H1 (cell line): ENCODE results near the gene CLPTM1L. TPM values are rescaled to one million over a fixed set of nuclear protein-coding genes. Genes with fewer than 3 reads are reported as not detected.

Experiments
- CTCF ChIA-PET: fragments of 300-600 bp; sonication (Branson Sonifier 250); formaldehyde crosslinking; loops from one replicate; lab custom pipeline; 2021; ENCODE audit not compliant: partially characterized antibody; lab: Charles Lee
- POLR2A ChIA-PET: fragments of 300-600 bp; sonication (Branson Sonifier 250); formaldehyde crosslinking; loops from one replicate; lab custom pipeline; 2021; ENCODE audit warnings: inconsistent platforms; ENCODE audit not compliant: partially characterized antibody; lab: Charles Lee
- DNase-seq, 2 experiments: peaks; one replicate each; pipeline versions ENCODE4 v3.0.0 to v3.0.0-alpha.2; 2010 to 2022; ENCODE audit warnings: low spot score in 2 of 2, low read depth in 1 of 2, mixed read lengths in 1 of 2
- FAIRE-seq: peaks from 2 replicates; lab custom pipeline; 2011; peaks lifted over from hg19 to GRCh38; lab: Jason Lieb, UNC
- H2AFZ ChIP-seq: 2 replicates; pipeline ENCODE4 v1.8.1; 2012; ENCODE audit warnings: low read length, inconsistent platforms
- H2AK5ac ChIP-seq: 2 replicates; pipeline ENCODE4 v1.6.1; 2013; ENCODE audit warnings: low read depth, low read length
- H2BK120ac ChIP-seq: replicated peaks from 2 replicates; pipeline ENCODE3; 2013; ENCODE audit warnings: low read depth, low read length, inconsistent platforms
- H2BK12ac ChIP-seq: 2 replicates; pipeline ENCODE4 v1.6.1; 2013; ENCODE audit warnings: low read depth, low read length
- H2BK15ac ChIP-seq: 2 replicates; pipeline ENCODE4 v1.6.1; 2013; ENCODE audit warnings: low read length
- H2BK20ac ChIP-seq: 2 replicates; pipeline ENCODE4 v1.6.1; 2013; ENCODE audit warnings: low read length
- H2BK5ac ChIP-seq: 2 replicates; pipeline ENCODE4 v1.6.1; 2013; ENCODE audit warnings: low read depth, low read length
- H3K14ac ChIP-seq: 2 replicates; pipeline ENCODE4 v1.6.1; 2013; ENCODE audit warnings: inconsistent platforms; ENCODE audit not compliant: insufficient read length
- H3K18ac ChIP-seq: 2 replicates; pipeline ENCODE4 v1.6.1; 2013; ENCODE audit warnings: low read length; ENCODE audit errors: extremely low read depth
- H3K23ac ChIP-seq: 2 replicates; pipeline ENCODE4 v1.6.1; 2013; ENCODE audit warnings: inconsistent platforms; ENCODE audit not compliant: insufficient read length
- H3K23me2 ChIP-seq: 2 replicates; pipeline ENCODE4 v1.6.1; 2013; ENCODE audit warnings: low read depth, low read length
- H3K27ac ChIP-seq: 2 replicates; pipeline ENCODE4 v1.6.1; 2011; ENCODE audit warnings: low read depth, low read length, inconsistent platforms
- H3K27me3 ChIP-seq, 4 experiments: replicated peaks in 1 of 4; 1 replicate in 1 of 4; 2 replicates in 3 of 4; pipeline versions ENCODE4 v1.6.1 to v1.8.1; 2011 to 2013; ENCODE audit warnings: low read length in 3 of 4, mild to moderate bottlenecking in 3 of 4, inconsistent platforms in 2 of 4, mixed read lengths in 2 of 4, moderate library complexity in 1 of 4; ENCODE audit not compliant: control insufficient read depth in 3 of 4, insufficient read depth in 3 of 4; ENCODE audit errors: extremely low read depth in 1 of 4
- H3K36me3 ChIP-seq, 4 experiments: 2 replicates each; pipeline versions ENCODE4 v1.6.1 to v1.8.1; 2011 to 2013; ENCODE audit warnings: mild to moderate bottlenecking in 4 of 4, low read length in 3 of 4, moderate library complexity in 2 of 4, control low read depth in 1 of 4, inconsistent platforms in 1 of 4; ENCODE audit not compliant: insufficient read depth in 4 of 4, control insufficient read depth in 2 of 4
- H3K4ac ChIP-seq: replicated peaks from 2 replicates; pipeline ENCODE3; 2013; ENCODE audit warnings: low read length, low read depth, mixed read lengths, inconsistent platforms; ENCODE audit not compliant: insufficient read length
- H3K4me1 ChIP-seq, 4 experiments: replicated peaks in 1 of 4; 1 replicate in 1 of 4; 2 replicates in 3 of 4; pipeline versions ENCODE4 v1.6.1 to v1.8.1; 2011 to 2013; ENCODE audit warnings: low read length in 3 of 4, inconsistent platforms in 2 of 4, mixed read lengths in 1 of 4; ENCODE audit not compliant: insufficient read depth in 4 of 4, control insufficient read depth in 3 of 4
- H3K4me2 ChIP-seq, 2 experiments: 2 replicates each; pipeline versions ENCODE4 v1.6.1 to v1.8.1; 2011 to 2013; ENCODE audit warnings: low read depth in 2 of 2, low read length in 2 of 2, control low read depth in 1 of 2, inconsistent platforms in 1 of 2, mild to moderate bottlenecking in 1 of 2; ENCODE audit not compliant: insufficient read depth in 1 of 2
- H3K4me3 ChIP-seq, 4 experiments: fragments of 200-600, 300-600 bp in 1 of 4; sonication (generic), shearing (Covaris generic), sonication (Bioruptor Twin) in 1 of 4; 2 replicates each; pipeline versions ENCODE4 v1.5.1 to v1.8.1; 2011 to 2016; ENCODE audit warnings: low read length in 4 of 4, low read depth in 3 of 4, control low read depth in 2 of 4, inconsistent platforms in 2 of 4, mild to moderate bottlenecking in 2 of 4, mixed read lengths in 1 of 4, moderate library complexity in 1 of 4; ENCODE audit not compliant: insufficient read depth in 2 of 4; ENCODE audit errors: extremely low read depth in 1 of 4
- H3K56ac ChIP-seq: replicated peaks from 2 replicates; pipeline ENCODE3; 2013; ENCODE audit warnings: low read depth, mild to moderate bottlenecking, mixed read lengths, low read length, inconsistent platforms; ENCODE audit not compliant: insufficient read length
- H3K79me1 ChIP-seq: 2 replicates; pipeline ENCODE4 v1.6.1; 2013; ENCODE audit warnings: low read depth, low read length, control low read depth
- H3K79me2 ChIP-seq, 2 experiments: 2 replicates each; pipeline versions ENCODE4 v1.6.1 to v1.8.1; 2012 to 2013; ENCODE audit warnings: low read length in 2 of 2, mild to moderate bottlenecking in 2 of 2, inconsistent platforms in 1 of 2; ENCODE audit not compliant: insufficient read depth in 2 of 2, control insufficient read depth in 1 of 2
- H3K9ac ChIP-seq, 4 experiments: replicated peaks in 1 of 4; 1 replicate in 1 of 4; 2 replicates in 3 of 4; pipeline versions ENCODE4 v1.6.1 to v1.8.1; 2011 to 2013; ENCODE audit warnings: low read depth in 3 of 4, low read length in 3 of 4, control low read depth in 2 of 4, mild to moderate bottlenecking in 2 of 4, moderate library complexity in 2 of 4, inconsistent platforms in 1 of 4; ENCODE audit errors: extremely low read depth in 1 of 4
- H3K9me3 ChIP-seq, 2 experiments: 2 replicates each; pipeline versions ENCODE4 v1.6.1 to v1.8.1; 2012 to 2013; ENCODE audit warnings: mild to moderate bottlenecking in 2 of 2, moderate library complexity in 2 of 2, control low read depth in 1 of 2, inconsistent platforms in 1 of 2, low read depth in 1 of 2, low read length in 1 of 2, mixed read lengths in 1 of 2; ENCODE audit not compliant: insufficient read depth in 2 of 2
- H4K20me1 ChIP-seq, 2 experiments: replicated peaks in 1 of 2; 2 replicates each; pipeline versions ENCODE3 to v1.8.1; 2011 to 2013; ENCODE audit warnings: inconsistent platforms in 2 of 2, low read length in 2 of 2, mild to moderate bottlenecking in 1 of 2; ENCODE audit not compliant: insufficient read depth in 2 of 2, control insufficient read depth in 1 of 2
- H4K5ac ChIP-seq: 2 replicates; pipeline ENCODE4 v1.6.1; 2013; ENCODE audit warnings: low read length, low read depth, mixed read lengths, inconsistent platforms; ENCODE audit not compliant: insufficient read length
- H4K8ac ChIP-seq: 2 replicates; pipeline ENCODE4 v1.8.0; 2013; ENCODE audit warnings: mild to moderate bottlenecking, moderate library complexity, low read length, inconsistent platforms; ENCODE audit not compliant: insufficient read depth; ENCODE audit errors: extremely low read depth
- H4K91ac ChIP-seq: replicated peaks from 2 replicates; pipeline ENCODE3; 2013; ENCODE audit warnings: low read length, mixed read lengths, inconsistent platforms; ENCODE audit not compliant: insufficient read length
- POLR2AphosphoS5 ChIP-seq: IDR thresholded peaks from 2 replicates; pipeline ENCODE4 v1.6.1; 2011; ENCODE audit warnings: low read depth, low read length
- SIRT6 ChIP-seq: IDR thresholded peaks from one replicate; pipeline ENCODE4 v1.7.1; 2012; ENCODE audit warnings: low read length, inconsistent platforms
- WGBS, 2 experiments: shearing (Covaris generic) in 1 of 2; methylation state at CpG; one replicate each; pipeline versions ENCODE4 v1.1.6 to v1.1.7; 2013 to 2015; ENCODE audit warnings: low lambda C conversion rate in 2 of 2, mixed read lengths in 2 of 2, inconsistent platforms in 1 of 2, low coverage in 1 of 2, missing lambda C conversion rate in 1 of 2; ENCODE audit not compliant: insufficient replicate concordance in 2 of 2, insufficient coverage in 1 of 2, insufficient read length in 1 of 2; ENCODE audit errors: extremely low coverage in 1 of 2, missing lambda C conversion rate in 1 of 2; 5-methylcytosine and 5-hydroxymethylcytosine counted together
- polyA plus RNA-seq, 7 experiments: library from polyadenylated mRNA; depleted of rRNA in 3 of 7; stranded (reverse) in 5 of 7; unstranded in 2 of 7; fragments of >200 nt in 5 of 7; fragments of 200-250 nt in 2 of 7; gene quantifications; 1 replicate in 5 of 7; 2 replicates in 1 of 7; 4 replicates in 1 of 7; pipeline versions ENCODE4 v1.2.1 to v1.2.3, GENCODE V29; 2011 to 2013; ENCODE audit warnings: missing spikeins in 2 of 7, mixed read lengths in 2 of 7
- total RNA-seq: library from RNA; stranded (reverse); fragmentation: NEBNext Ultra II Directional; extraction: Animal tissue kit (Norgen Biotek cat#: 25700); gene quantifications from 2 replicates; pipeline ENCODE4 v1.2.1, GENCODE V29; 2021

Gene CLPTM1L
- total and polyA plus RNA-seq, 2 of the 8 experiments (the other 6 are each of a cell fraction or from before 2014, with no cell fraction given) = 102 to 119 TPM

- Histone ChIP-seq H2BK20ac (no peak overlapping the region), H3K4ac (no peak overlapping the region), H3K4me3 (no peak overlapping the region), H3K27me3 (no peaks in the 10 kb centered on the region), H2BK5ac (no peak overlapping the region), H2BK15ac (no peak overlapping the region), H3K36me3 (no peaks in the 10 kb centered on the region), H2BK120ac (no peak overlapping the region), H3K79me2 (no peaks in the 10 kb centered on the region), H2AK5ac (no peak overlapping the region), H3K18ac (no peak overlapping the region), H4K91ac (no peak overlapping the region), H4K20me1 (no peaks in the 10 kb centered on the region), H2AFZ (no peak overlapping the region), H3K9me3 (no peaks in the 10 kb centered on the region), H4K8ac (0 out of 2 replicates have a peak overlapping the region, but pooled peaks have one; percentile 35), H3K23me2 (no peaks in the 10 kb centered on the region), H3K27ac (no peak overlapping the region), H3K9ac (no peak overlapping the region), H3K4me2 (no peak overlapping the region), H3K56ac (no peak overlapping the region), H4K5ac (no peak overlapping the region), H3K4me1 (peaks cover 0 to 3% (median 1%) of the 10 kb centered on the region in 4 experiments; a peak in 1 of 7 replicates), H3K14ac (no peak overlapping the region), H3K79me1 (no peaks in the 10 kb centered on the region), H2BK12ac (no peak overlapping the region), H3K23ac (no peak overlapping the region)
- DNase-seq = no peak
- TF ChIP-seq POLR2AphosphoS5 = no peak
- TF ChIP-seq SIRT6 = no peak
- FAIRE-seq = no peak
- 66% methylated on average over 5 of the region's 6 CpGs; no CpG with 5 or more reads in 1 of the 2 experiments for WGBS, 2 experiments
- ChIA-PET CTCF (interaction anchor here (0.6 to 3.3 kb wide), 6 partner anchors 8 to 155 kb away, joined by 3 to 13 read pairs (median 4); no protein-coding TSS in a partner anchor), POLR2A (no interaction called here)
Measured at GRCh38 chr5:1363160-1363559, 18.3 kb upstream of the CLPTM1L start.
